H1 (cell line): ENCODE data around the gene A3GALT2.

Experiments
- CEBPB ChIP-seq: IDR thresholded peaks from 2 replicates; pipeline ENCODE4 v1.6.1; 2012; ENCODE audit warnings: low read depth, low read length
- CTCF ChIP-seq, 3 experiments: IDR thresholded peaks; 1 replicate in 2 of 3; 2 replicates in 1 of 3; pipeline versions ENCODE4 v1.5.1 to v1.6.1; 2011; ENCODE audit warnings: low read length in 3 of 3, mild to moderate bottlenecking in 3 of 3, inconsistent platforms in 2 of 3, low read depth in 1 of 3, moderate library complexity in 1 of 3; ENCODE audit not compliant: insufficient read depth in 1 of 3; ENCODE audit errors: control extremely low read depth in 1 of 3
- POLR2AphosphoS5 ChIP-seq: IDR thresholded peaks from 2 replicates; pipeline ENCODE4 v1.6.1; 2011; ENCODE audit warnings: low read depth, low read length
- RAD21 ChIP-seq, 2 experiments: IDR thresholded peaks in 1 of 2; conservative IDR thresholded peaks in 1 of 2; 2 replicates each; pipeline ENCODE4 v1.6.1; 2011; ENCODE audit warnings: low read depth in 2 of 2, low read length in 2 of 2, improper control_type of control experiment in 1 of 2, inconsistent platforms in 1 of 2, mild to moderate bottlenecking in 1 of 2, moderate library complexity in 1 of 2
- USF2 ChIP-seq: IDR thresholded peaks from 2 replicates; pipeline ENCODE4 v1.6.1; 2011; ENCODE audit warnings: low read length, improper control_type of control experiment

DNA sequence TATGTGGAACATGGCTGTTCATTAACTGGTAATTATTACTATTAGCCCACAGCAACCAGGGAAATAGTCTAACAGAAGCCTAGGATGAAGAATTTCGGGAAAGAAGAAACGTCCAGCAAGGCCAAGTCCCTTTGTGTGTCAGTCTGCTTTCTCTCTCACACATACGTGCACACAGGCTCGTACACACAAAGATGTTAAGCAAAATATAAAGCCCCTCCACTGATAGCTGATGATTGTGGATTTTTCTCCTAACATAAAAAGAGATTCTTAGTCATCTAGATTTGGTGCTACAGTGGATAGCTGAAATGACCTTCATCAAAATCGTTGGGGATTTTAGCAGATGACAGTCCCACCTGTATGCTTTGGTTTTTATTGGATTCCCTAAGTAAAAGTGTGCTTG lies 42.1 kb upstream of the A3GALT2 start:
- TF ChIP-seq RAD21 (IDR thresholded peaks at IDR 0.05 in 1 of 2, conservative IDR thresholded peaks at IDR 0.05 in 1 of 2; ENCODE audit: low read depth in 2 of 2, low read length in 2 of 2) (no peak), CTCF (IDR thresholded peaks at IDR 0.05; ENCODE audit: control extremely low read depth in 1 of 3, insufficient read depth in 1 of 3, low read depth in 1 of 3, low read length in 3 of 3) (no peak), CEBPB (no peak), POLR2AphosphoS5 (no peak), USF2 (no peak)
